ENCODE measurements around the gene HYAL1.

Gene HYAL1, protein sequence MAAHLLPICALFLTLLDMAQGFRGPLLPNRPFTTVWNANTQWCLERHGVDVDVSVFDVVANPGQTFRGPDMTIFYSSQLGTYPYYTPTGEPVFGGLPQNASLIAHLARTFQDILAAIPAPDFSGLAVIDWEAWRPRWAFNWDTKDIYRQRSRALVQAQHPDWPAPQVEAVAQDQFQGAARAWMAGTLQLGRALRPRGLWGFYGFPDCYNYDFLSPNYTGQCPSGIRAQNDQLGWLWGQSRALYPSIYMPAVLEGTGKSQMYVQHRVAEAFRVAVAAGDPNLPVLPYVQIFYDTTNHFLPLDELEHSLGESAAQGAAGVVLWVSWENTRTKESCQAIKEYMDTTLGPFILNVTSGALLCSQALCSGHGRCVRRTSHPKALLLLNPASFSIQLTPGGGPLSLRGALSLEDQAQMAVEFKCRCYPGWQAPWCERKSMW

DNA sequence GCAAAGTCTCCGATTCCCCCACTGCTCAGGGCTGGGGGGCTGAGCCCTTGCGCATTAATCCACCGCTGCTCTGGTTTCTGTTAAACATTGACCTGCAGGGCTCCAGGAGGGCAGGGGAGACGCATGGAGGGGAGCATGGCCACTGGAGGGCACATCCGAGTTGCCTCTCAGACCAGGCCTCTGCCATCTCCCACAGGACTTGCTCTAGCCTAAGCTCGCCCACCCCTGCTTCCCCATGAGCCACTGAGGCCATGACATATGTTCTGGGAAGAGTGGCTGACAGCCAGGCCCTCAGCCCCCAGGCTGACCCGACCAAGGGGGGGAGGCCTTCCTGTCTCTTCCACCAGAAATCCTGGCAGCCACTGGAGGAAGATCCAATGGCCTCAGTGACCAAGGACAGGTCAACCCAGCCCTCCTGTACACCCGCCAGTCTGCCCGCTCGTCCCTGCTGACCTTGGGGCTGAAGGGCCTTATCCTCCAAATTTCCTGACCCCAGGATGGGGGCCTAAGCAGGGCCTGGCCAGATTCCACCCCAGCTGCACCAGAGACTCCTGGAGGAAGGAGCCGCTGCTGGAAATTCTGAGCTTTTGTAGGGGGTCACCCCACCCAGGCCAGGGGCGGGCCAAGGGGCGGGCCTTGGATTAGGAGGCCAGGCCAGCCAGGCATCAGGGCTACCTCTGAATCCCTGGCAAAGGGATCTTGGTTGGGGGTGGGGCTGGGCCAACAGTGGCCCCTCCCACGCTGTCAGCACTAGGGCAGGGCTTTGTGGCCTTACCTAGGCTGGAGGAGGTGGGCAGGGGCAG lies at the start of gene HYAL1:
TSS of gene HYAL1 (minus strand) at position 562 of the 803 bp plus-strand sequence. CDS start 618 bp downstream, outside the sequence.
- TF ChIP-seq, protein P1, sequence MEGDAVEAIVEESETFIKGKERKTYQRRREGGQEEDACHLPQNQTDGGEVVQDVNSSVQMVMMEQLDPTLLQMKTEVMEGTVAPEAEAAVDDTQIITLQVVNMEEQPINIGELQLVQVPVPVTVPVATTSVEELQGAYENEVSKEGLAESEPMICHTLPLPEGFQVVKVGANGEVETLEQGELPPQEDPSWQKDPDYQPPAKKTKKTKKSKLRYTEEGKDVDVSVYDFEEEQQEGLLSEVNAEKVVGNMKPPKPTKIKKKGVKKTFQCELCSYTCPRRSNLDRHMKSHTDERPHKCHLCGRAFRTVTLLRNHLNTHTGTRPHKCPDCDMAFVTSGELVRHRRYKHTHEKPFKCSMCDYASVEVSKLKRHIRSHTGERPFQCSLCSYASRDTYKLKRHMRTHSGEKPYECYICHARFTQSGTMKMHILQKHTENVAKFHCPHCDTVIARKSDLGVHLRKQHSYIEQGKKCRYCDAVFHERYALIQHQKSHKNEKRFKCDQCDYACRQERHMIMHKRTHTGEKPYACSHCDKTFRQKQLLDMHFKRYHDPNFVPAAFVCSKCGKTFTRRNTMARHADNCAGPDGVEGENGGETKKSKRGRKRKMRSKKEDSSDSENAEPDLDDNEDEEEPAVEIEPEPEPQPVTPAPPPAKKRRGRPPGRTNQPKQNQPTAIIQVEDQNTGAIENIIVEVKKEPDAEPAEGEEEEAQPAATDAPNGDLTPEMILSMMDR (IDR thresholded peaks at IDR 0.05; ENCODE audit: extremely low read depth, missing control alignments), result no peak
- no peak for DNase-seq (ENCODE audit: low spot score)

DNA sequence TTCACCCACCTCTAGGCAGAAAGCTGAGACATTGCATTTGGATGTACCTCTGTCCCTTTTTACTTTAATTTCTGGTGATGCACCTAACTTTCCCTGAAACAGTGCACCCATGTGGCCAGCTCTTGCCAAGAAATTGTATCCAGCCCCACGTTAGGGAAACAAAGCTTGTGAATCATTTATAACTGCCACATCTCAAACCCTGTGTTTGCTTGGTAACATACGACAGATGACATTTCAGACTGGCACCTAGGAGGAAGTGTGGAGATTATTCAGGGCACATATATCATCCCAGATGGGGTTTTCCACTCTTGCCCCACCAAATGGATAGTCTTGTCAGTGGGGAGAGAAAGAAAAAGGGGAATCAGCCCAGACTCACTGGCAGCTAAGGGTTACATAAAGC lies 49.4 kb upstream of the HYAL1 start:
- TF ChIP-seq, protein P1 (IDR thresholded peaks at IDR 0.05; ENCODE audit: extremely low read depth, missing control alignments), result no peak

DNA sequence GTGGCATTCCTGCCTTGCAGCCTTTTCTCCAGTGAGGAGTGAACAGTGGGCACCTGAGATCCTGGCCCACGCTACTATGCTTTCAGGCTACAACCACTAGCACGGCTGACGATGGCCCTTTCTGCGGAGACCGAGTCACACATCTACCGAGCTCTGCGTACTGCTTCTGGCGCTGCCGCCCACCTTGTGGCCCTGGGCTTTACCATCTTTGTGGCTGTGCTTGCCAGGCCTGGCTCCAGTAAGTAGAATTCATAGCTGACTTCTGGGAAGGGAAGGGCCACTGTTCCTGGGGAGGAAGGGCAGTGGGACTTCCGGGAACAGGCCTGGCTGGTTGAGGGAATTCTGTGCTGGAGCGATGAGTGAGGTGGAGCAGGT lies 47.9 kb upstream of the HYAL1 start:
- TF ChIP-seq, protein P1 (IDR thresholded peaks at IDR 0.05; ENCODE audit: extremely low read depth, missing control alignments), result no peak
- no peak for DNase-seq (ENCODE audit: low spot score)

More for the DNA sequence above, 49.4 kb upstream of the HYAL1 start:
- no peak for DNase-seq (ENCODE audit: low spot score)

DNA sequence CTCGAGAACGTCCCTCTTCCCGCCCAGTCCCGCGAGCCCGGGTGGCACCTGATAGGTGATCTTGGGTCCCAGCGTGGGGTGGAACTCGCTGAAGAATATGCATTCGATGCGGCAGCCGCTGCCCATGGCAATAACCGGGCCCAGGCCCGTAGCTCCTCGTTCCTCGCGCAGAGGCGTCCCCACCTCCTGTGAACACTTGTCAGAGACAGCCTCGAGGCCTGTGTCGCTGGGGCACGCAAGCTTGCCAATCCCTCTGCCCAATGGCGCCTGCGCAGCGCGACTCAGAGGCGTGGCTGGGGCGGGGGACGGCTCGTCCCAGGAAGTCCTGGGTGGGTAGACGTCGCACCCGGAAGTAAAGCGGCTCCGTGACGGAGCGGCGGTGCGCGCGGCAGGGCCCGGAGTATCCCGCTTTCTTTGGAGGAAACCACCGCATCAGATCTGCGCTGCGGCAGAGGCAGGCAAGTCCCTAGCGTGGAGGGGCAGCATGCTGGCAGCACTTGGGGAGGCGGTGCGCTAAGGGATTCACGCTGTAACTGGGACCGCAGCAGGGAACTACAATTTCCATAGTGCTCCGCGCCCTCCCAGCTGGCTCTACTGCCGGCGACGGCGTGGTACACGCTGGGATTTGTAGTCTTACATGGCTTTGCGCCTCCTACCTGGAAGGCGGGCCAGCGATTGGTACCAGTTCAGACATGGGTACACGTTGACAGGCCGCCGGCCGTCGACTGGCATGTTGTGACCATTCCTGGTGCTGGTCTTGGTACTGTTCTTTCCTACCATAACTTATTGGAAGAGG lies 47.4 kb upstream of the HYAL1 start, which contains the start of the genes CYB561D2 and NPRL2:
TSS of gene CYB561D2 (plus strand) at position 336 of the 796 bp plus-strand sequence. CDS start 572 bp downstream, outside the sequence.
TSS of gene NPRL2 (minus strand) at position 249 of the 796 bp plus-strand sequence. CDS start at position 126, 123 bp downstream.
- peak; percentile 95 for DNase-seq (ENCODE audit: low spot score)
- TF ChIP-seq, protein P1 (IDR thresholded peaks at IDR 0.05; ENCODE audit: extremely low read depth, missing control alignments), result no peak

DNA sequence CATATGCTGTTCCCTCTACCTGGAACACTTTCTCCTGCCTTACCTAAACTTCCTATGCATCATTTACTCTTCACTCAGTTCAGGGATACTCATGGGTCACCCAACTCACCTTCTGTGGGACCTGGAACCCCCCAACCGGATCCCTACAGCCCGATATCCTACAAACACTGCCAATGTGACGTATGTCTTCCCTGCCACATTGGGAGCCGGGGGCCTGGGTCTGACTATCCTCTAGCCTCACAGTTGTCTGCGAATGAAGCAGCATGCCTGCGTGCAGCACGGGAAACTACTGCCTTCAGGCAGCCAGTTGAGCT lies 46.8 kb upstream of the HYAL1 start:
- TF ChIP-seq, protein P1 (IDR thresholded peaks at IDR 0.05; ENCODE audit: extremely low read depth, missing control alignments), result no peak
- no peak for DNase-seq (ENCODE audit: low spot score)

DNA sequence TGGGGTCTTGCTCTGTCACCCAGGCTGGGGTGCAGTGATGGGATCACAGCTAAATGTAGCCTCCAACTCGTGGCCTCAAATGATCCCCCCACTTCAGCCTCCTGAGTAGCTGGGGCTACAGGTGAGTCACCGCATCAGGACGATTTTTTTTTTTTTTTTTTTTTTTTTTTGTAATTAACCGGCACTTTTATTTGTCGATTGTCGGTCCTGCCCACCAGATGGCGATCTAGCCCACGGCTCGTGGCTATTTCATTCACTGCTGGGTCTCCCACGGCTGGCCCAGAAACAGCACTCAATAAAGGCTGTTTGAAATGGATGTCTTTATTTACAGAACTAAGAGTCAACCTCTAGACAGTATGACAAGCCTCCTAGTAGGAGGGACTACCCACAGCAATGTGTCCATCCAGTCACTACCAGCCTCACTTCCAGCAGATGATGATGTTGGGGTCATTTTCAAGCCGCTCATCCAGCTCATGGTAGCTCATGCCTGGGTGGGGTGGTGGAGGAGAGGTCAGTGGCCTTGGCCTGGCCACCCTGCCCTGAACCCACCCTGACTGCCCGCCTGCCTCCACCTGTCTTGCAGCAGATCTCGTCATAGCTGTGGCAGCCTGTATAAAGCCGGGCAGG lies 43.9 kb upstream of the HYAL1 start:
- TF ChIP-seq, protein P1 (IDR thresholded peaks at IDR 0.05; ENCODE audit: extremely low read depth, missing control alignments), result peak; percentile 39
- DNase-seq (ENCODE audit: low spot score), result peak; percentile 68
